HG02610 (cell line): ENCODE measurements around the gene MYLK.

Source experiments
- ATAC-seq: cut with Tn5 transposase; IDR thresholded peaks from one replicate; pipeline ENCODE4 v1.9.1; 2021; ENCODE audit warnings: mild to moderate bottlenecking, moderate library complexity; ENCODE audit not compliant: unreplicated experiment

The MYLK gene

DNA sequence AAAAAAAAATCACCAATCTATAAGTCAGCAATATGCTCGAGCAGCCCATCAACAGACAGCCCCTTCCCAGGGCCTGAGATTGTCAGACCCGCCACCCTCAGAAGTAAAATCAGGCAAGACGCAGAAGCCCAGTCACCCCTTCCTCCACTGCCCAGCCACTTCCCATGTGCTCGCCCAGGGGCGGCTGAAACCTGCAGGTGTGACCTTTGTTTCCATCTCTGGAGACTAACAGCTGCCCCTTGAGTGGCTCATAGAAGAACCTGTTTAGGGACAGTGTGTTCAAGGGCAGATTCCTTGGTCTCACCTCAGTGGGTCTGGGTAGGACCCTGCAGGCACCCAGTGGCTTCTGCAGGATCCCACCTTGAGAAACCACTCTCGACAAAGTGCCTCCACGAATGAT, 105.6 kb downstream of the MYLK start:
- ATAC-seq, result no peak

DNA sequence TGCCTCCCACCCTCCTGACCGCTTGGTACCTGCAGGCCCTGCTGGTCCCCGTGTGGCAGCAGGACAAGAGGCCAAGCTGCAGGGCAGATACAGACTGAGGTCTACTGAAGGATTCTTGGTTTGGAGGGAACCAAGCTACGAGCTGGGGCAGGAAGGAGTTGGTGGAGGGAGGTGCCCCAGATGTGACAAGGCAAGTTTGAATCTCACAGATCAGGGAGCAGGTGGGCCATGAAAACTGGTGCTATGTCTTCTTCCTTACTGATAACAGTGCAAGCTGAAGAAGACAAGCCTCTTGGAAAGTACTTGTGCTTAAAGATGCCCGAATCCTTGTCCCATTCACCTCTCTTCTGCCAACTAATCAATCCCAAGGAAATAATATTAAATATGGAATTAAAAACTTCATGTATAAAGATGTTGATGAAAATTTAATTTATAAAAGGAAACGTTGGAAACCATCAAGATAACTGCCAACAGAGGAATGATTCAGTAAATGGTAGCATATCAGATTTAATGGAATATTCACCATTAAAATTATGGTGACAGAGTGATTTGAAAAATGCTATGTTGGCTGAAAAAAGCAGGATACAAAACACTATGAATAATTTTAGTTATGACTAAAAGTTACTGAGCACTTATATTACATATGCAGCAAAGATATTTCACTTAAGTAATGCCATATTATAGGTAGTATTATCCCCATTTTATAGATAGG, 107.9 kb downstream of the MYLK start:
- ATAC-seq, result no peak

DNA sequence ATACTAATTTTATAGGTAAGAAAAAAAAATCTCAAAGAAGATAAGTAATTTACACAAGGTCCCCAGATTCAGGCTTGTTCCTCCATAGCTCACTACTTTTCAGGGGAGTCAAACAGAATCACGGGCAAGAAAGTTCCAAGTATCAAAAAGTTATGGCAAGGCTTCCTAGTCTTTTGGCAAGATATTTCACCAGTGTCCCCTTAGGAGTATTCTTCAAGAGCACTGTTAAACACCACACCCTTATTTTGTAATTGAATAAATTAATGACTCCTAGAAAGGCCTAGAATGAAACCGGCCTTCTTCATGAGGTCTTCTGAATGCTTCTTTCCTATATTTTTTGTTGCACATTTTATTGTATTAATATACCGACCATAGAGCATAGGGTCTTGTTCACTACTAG, 109.7 kb downstream of the MYLK start:
- no peak for ATAC-seq

DNA sequence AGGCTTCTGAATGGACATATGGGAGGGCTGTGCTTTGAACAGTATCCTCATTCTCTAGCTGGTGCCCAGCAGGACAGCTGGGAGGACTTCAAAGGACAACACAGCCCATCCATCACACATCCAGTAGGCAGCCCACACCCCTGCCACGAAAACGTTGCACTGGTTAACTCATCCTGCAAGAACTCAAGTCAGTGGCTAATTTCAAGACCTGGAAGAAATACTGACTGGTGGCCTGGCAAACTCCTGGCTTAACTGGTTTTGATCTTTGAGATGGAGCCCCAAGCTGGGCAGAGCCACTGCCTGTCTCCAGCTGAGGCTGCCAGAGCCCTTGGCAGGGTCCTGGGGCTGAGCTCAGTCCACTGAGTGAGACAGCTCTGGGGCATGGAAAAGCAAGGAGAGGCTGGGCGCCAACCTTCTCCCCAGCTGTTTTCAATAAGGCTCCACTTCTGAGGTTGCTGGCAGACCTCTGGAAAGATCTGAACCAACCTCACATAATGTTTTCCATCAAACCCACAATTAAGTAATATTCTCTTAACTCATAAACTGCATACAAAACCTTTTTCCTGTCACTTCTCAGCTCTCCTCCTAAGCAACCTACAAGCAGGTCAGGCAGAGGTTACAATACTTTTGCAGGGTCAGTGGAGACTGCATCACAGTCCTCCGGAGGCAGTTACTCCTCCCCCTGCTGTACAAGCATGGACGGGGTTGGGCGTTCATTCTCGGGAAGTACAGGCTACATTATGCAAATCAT, 110.3 kb downstream of the MYLK start:
- no peak for ATAC-seq

DNA sequence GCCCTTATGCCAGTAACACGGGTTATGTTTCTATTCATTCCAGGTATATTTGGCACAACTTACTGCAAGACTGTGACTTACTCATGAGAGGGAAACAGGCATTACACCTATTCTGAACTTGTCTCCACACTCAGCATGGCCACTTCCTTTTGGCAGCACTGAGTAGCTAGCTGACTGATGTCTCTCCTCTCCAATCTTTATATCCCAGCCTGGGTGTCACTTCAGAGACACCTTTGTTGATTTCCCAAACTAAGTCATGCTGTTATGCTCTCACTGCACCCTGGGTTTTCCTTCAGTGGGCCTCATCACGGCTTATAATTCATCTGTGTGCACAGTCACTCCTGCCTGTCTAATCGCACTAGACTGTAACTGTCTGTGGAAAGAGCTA, 114.8 kb downstream of the MYLK start:
- ATAC-seq, result no peak

DNA sequence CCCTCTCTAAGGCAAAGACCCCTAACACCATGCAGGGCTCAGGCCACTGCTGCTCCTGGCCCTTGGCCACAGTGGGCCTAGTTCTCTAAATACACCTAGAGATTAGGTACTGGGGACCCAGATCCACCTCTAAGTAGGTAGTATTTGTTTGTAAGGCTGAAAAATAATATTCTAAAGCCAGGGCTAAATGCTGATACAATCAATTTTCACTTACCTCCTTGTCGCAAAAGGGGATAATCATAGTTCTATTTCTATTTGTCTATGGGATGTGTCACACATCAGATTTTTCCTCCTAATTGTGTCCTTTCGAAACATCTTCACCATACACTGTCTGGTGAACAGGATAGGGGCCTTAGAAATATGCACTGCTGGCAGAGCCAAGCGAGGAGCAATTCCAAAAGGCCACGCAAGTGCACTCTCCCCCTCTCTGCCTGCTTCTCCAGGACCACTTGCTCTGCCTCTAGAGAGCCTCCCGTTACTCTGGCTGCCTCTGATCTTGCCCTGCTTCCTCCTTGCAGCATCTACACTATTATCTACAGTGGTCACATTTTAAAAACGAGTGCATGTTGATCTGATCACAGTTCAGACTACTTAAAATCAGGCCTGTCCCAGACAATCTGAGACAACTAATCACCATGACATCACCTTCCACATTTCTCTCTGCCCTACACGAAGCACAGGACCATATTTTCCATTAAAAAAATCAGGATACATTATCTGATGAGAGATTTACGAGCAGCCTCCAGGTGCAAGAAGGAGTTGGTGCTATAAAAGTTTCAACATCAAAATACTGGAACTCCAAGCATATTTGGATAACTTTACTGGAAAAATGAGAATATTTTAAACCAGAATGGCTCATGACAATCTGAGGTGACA, 115.4 kb downstream of the MYLK start:
- ATAC-seq, result no peak

DNA sequence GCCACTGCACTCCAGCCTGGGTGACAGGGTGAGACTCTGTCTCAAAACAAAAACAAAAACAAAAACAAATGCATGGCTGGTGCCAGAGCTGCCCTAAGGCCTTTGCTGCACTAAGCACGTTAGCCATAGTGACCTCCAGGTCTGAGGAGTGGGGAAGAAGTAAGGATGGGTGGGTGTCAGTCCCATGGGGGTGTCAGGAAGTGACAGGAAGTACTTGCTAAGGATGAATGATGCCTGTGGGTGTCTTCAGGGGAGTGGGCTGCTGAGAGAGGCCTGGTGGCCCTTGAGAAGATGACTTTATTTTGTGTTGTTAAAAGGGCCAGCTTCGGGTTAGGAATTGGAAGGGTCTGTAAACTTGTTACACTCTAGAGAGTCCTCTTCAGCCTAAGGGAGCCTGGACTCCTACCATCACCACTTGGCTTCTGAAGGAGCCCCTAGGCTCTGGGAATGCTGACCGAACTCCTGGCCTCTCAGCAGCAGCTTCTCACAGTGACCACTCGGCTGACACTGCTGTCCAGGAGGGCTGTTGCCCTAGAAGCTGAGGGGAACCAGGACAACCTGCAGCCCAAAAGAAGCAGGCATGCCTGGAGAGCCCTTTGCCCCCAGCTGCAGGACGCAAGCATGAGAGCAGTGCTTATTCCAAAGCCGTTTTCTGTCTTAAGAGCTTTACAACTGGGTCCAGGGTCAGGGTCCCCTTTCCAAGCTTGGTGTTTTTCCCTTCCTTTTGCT, 116.4 kb downstream of the MYLK start:
- ATAC-seq, result no peak

DNA sequence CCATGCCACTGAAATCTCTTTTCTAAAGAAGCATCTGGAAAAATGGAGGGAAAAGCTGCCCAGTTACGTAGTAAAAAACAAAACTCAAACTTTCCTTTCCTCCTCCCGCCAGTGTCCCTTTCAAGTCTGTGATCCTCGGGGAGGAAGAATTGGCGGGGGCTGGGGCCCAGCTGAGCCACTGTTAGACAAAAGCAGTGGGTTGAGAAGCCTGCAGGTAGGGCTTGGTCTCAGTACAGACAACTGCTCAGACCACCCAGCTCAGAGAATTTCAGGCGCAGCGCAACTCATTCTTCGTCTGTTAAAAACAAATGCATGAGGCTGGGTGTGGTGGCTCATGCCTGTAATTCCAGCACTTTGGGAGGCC, 117.1 kb downstream of the MYLK start:
- no peak for ATAC-seq

DNA sequence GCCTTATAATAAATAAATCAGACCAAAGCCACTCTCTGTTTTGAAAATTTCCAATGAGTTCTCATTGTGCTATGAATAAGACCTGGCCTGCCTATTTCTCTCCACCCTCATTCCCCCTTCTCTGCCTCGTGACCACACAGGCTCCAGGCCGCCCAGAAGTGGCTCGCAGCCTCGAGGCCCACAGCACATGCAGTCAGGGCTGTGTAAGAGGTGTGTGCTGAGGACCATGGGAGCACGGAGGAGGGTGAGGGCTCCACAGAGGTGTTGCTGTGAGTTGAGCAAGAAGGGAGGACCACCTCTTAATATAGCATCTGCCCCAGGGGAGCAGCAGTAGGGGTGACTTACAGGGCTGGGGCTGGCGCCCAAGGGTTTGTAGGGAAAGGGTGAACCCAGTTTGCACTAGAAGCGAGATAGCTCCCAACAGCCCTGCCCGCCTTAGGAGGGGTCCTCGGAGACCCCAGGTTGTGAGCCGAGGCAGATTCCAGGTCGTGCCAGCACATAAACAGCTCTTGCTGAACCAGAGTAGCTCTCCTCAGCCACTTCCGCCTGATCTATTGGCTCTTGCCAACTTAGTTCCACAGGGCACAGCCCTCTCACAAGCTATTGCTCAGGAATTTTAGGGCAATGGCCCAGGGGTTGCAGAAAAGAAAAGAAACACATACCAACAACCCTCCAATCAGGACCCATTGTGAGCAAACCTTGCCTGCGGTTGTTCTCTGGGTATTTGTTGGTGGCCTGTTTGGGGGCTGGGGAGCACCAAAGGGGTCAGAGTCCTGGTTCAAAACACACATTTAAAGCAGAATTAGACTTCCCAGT, 117.7 kb downstream of the MYLK start:
- no peak for ATAC-seq

DNA sequence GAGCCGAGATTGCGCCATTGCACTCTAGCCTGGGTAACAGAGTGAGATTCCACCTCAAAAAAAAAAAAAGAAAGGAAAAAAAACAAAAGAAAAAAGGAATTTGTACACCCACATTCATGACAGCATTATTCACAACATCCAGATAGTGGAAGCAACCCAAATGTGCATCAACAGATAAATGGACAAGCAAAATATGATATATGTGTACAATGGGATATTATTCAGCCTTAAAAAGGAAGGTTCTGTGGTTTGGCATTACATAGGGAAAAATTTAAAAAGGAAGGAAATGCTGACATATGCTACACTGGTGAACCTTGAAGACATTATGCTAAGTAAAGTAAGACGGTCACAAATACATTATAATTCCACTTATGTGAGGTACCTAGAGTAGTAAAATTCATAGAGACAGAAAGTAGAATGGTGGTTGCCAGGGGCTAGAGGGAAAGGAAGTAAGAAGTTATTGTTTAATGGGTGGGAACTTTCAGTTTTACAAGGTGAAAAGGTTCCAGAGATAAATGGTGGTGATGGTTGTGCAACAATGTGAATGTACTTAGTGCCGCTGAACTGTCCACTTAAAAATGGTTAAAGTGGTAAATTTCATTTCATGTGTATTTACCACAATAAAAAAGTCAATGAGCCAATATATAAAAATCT, 118.5 kb downstream of the MYLK start:
- ATAC-seq, result peak; percentile 45

DNA sequence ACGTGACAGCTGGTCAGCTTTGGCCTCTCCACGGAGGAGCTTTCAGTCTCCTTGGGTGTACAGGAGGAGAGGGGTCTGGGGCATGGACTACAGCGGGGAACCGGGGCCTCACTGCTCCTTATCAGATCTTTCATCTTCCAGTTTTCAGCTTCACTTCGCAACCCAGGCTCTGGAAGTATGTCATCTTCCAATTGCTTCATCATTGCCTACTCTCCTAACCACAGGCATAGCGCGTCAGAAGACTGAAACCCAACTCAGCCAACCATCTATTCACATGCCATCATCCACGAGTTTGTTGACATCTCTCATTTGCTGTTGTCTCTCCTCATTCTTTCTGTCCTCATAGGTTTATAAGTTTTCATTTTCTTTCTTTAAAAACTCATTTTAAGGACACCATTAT, 119.5 kb downstream of the MYLK start:
- no peak for ATAC-seq

DNA sequence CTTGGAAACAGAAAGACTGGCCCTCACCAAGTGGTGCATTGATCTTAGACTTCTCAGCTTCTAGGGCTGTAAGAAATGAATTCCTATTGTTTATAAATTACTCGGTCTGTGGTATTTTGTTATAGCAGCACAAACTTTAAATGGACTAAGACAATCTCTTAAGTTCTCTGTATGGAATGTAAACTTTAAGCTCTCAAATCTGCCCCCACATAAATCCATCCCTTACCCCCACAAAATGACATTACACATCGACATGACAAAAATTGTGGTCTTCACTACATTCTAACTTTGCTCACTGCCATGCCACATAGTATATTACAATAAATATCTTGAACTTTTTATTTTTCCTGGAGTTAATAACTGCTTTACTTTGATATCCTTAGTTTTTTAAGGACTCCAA, 121.3 kb downstream of the MYLK start:
- no peak for ATAC-seq

DNA sequence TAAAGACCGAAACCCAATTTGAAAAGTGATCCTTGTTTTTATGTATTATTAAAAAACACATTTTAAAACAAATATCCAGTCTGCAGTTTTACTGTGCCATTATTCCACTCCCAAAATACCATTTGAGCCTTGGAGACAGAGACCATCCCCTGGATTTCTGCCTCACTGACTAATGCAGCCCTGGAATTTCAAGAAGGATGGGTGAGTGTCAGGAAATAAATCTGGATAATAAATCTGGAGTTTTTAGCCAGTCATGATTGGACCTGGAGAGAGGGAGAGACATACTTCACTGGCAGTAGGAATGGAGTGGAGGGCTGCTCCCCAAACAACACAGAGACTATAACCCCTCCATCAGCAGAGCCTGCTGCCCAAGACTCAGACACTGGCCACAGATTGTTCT, 123.3 kb downstream of the MYLK start:
- ATAC-seq, result no peak

DNA sequence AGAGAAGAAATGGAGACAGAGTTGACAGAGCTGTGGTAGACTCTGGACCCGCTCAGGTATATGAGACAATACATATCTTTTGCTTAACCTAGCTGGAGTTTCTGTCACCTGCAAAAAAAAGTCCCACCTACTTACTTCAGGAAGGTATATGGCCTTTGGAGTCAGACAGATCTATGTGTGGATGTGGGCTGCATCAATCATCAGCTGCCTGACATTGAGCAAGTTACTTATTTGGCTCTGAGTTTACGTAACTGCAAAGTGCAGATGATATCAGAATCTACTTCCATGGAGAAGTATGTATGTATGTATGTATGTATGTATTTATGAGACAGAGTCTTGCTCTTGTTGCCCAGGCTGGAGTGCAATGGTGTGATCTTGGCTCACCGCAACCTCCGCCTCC, 124.3 kb downstream of the MYLK start:
- ATAC-seq, result no peak

DNA sequence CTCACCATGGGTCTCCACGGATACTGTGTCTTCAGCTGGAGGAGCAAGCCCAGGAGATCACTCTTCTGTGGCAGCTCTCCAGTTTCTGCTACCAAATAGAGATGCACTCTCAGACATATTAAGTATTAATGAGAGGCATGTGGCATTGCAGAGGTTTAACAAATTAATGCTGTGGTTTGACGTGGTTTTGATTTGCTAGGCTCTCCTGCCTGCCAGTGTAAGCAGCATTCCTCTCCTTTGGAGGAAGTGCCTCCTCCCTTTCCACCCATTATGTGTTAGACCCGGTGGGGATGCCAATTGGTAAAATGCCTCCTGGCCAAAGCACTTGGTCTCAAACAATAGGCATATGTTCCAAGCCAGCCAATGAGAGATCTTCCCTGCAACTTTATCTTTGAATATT, 124.8 kb downstream of the MYLK start:
- no peak for ATAC-seq

DNA sequence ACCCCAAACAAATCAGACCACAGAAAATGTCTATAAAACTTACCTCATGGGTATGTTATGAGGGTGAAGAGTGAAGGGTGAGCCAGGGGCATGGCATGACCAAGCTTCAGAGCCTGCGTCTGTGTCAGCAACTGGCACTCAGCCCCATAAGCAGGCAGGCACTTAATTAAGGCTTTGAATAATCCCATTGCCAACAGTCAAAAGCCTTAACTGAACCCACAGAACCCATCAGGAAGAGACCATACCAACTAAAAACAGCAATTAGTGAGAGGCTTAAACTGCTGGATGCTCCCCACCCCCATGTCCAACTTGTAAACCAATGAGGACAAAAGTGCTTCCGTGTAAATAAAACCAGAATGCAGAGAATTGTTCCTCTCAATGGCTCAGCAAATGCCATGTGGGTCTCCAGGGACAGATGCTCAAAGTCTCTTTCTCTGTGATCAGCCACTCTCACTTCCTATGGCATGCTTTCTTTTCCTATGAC, 126.0 kb downstream of the MYLK start:
- no peak for ATAC-seq

DNA sequence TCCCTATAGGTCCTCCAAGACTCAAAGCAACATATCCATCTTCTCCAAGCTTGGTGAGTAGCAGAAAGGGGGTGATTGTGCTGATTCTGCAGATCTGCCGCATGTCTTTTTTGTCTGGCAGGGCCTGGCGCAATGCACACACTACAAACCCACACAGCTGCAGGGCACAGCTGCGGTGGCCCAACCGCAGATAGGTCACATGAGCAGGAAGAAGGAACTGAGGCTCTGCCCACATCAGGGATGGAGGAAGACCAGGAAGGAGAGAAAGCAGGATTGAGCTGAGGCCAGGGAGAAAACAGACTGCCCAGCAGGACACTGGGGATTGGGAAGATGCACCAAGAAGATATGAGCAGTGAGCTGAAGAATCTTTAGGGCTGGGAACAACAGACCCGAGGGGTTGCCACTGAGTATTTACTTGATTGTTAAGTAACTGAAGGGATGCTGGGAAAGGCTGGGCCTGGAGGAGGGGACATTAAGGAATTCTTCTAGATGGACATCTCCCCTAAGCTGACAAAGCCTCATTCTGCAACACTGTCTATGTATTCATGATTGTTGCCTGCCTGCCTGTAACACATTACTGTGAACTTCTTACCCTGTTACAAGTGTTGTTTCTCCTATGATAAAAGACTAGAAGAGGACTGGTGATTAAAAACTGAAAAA, 126.7 kb downstream of the MYLK start:
- no peak for ATAC-seq

DNA sequence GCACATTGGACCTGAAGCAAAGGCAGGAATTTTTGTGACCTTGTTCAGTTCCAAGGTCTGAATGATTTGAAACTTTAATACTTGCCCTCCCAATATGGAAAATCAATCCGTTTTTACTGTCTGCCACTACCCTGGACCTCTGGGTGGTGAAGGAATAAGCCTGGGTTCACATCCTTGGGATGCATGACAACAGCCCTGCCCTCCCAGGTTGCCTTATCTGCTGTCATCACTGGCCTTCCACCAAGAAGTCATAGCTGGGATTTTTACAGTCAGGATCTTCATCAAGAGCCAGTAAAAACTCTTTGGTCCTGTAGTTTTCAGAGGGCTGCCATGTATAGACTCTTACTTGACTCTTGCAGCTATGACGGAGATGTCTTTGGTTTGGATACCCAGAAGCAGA, 128.6 kb downstream of the MYLK start:
- no peak for ATAC-seq

DNA sequence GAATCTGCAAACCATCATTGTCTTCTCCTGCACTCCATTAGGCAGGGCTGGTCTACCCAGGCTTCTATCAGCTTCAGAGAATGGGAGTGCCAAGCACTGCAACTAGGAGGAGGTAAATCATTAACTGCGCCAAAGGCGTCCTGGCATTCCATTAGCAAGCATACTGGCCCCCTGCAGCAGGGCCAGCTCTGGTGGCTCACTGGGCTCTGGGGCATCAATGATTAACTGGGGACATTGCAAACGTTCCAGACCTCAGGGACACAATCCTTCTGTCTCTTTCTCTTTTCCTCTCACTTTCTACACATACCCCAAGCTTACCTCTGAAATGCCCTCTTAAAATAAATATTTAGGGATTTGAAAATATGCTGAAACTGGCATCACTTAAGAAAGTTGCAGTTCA, 129.0 kb downstream of the MYLK start:
- ATAC-seq, result no peak
